ENCODE results near the gene EML1.

Gene EML1

DNA sequence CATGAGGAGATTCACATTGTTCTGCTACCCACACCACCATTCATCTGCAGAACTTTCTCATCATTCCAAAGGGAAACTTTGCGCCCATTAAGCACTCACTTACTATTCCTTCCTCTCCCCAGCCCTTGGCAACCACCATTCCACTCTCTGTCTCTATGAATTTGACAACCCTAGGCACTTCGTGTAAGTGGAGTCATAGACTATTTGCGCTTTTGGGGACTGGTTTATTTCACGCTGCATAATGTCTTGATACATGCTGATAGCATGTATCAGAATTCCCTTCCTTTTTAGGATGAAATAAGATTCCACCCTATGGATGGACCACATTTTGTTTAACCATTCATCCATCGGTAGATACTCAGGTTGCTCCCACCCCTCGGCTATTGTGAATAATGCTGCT is 4.5 kb upstream of the EML1 start:
- no peak overlapping the region for H3K9ac ChIP-seq (ENCODE audit: low read length)
- H3K4me1 ChIP-seq (ENCODE audit: insufficient read depth, low read length) = peaks cover 78% of the 10 kb centered on the region
- H3K9me3 ChIP-seq (ENCODE audit: low read length) = no peaks in the 10 kb centered on the region
- H3K36me3 ChIP-seq (ENCODE audit: insufficient read depth, low read length) = no peaks in the 10 kb centered on the region
- H3K27me3 ChIP-seq (ENCODE audit: control insufficient read depth in 1 of 2, insufficient read depth in 2 of 2, low read length in 2 of 2) = no peaks in the 10 kb centered on the region
- H3K27ac ChIP-seq (ENCODE audit: low read depth, low read length) = peak overlapping the region; percentile 73
- no peak overlapping the region for H3K4me3 ChIP-seq (ENCODE audit: low read depth in 1 of 2, low read length in 2 of 2)

DNA sequence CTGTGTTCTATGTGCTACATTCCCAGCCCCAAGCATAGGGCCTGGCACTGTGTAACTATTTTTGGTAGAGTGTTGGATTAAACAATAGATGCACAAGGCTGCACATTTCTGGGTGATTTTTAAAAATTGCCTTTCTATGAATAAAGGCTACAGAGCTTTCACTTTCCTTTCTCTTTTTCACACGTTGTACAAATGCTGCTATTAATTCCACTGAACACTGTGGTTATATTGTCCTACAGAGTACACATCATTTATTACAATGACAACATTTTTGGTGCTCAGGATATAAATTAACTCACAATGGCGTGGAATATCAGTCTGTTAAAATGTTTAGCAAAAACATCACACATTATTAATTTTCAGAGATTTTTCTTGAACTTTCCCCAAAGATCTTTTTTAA is 3.6 kb upstream of the EML1 start:
- Histone ChIP-seq H3K9ac (ENCODE audit: low read length) (no peak overlapping the region), H3K9me3 (ENCODE audit: low read length) (no peaks in the 10 kb centered on the region), H3K27ac (ENCODE audit: low read depth, low read length) (peak overlapping the region; percentile 73), H3K4me1 (ENCODE audit: insufficient read depth, low read length) (peaks cover 80% of the 10 kb centered on the region), H3K36me3 (ENCODE audit: insufficient read depth, low read length) (no peaks in the 10 kb centered on the region), H3K27me3 (ENCODE audit: control insufficient read depth in 1 of 2, insufficient read depth in 2 of 2, low read length in 2 of 2) (no peaks in the 10 kb centered on the region), H3K4me3 (ENCODE audit: low read depth in 1 of 2, low read length in 2 of 2) (no peak overlapping the region)

DNA sequence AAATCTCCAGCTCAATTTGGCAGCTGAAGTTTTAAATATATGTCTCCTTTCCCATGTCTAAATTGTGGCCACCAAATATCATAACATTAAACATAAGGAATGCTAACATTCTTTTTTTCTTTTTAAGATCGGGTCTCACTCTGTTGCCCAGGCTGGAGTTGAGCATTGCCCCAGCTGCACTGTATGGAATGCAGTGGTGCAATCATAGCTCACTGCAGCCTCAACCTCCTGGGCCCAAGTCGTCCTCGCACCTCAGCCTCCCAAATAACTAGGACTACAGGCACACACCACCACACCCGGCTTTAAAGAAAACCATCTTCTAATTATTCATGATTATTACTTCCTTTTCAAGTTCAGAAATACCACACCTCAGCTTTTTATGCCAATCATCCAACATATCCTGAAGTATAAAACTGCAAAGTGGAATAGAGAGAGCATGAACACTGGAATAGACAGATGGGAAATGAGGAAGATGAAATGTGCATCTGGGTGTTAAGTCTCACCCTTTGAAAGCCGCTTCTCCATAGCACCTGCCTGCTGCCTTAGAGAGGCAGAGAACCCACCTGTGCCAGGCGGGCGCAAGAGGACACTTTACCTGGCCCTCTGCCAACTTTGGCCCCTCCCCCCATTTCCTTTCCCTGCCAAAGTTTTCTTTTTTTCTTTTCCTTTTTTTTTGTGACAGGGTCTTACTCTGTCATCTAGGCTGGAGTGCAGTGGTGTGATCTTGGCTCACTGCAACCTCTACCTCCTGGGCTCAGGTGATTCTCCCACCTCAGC is 2.8 kb upstream of the EML1 start:
- Histone ChIP-seq H3K27me3 (ENCODE audit: control insufficient read depth in 1 of 2, insufficient read depth in 2 of 2, low read length in 2 of 2) (no peaks in the 10 kb centered on the region), H3K36me3 (ENCODE audit: insufficient read depth, low read length) (no peaks in the 10 kb centered on the region), H3K4me3 (ENCODE audit: low read depth in 1 of 2, low read length in 2 of 2) (no peak overlapping the region), H3K9me3 (ENCODE audit: low read length) (no peaks in the 10 kb centered on the region), H3K27ac (ENCODE audit: low read depth, low read length) (peak overlapping the region; percentile 73), H3K9ac (ENCODE audit: low read length) (no peak overlapping the region), H3K4me1 (ENCODE audit: insufficient read depth, low read length) (peaks cover 79% of the 10 kb centered on the region)

DNA sequence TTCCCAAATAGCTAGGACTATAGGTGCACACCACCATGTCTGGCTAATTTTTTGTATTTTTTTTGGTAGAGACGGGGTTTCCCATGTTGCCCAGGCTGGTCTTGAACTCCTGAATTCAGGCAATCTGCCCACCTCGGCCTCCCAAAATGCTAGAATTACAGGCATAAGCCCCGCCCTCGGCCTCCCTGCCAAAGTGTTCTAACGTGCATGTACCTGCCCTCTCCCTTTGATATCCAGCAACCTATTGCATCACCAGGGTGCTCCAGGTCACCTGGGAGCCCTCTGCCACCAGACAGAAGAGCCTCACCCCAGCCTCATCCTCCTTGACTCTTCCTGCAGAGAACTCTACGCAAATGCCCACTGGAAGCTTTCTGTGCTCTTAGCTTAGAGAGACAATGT is 2.2 kb upstream of the EML1 start:
- Histone ChIP-seq H3K27me3 (ENCODE audit: control insufficient read depth in 1 of 2, insufficient read depth in 2 of 2, low read length in 2 of 2) (no peaks in the 10 kb centered on the region), H3K4me1 (ENCODE audit: insufficient read depth, low read length) (peaks cover 79% of the 10 kb centered on the region), H3K4me3 (ENCODE audit: low read depth in 1 of 2, low read length in 2 of 2) (no peak overlapping the region), H3K9me3 (ENCODE audit: low read length) (no peaks in the 10 kb centered on the region), H3K27ac (ENCODE audit: low read depth, low read length) (peak overlapping the region; percentile 73), H3K9ac (ENCODE audit: low read length) (no peak overlapping the region), H3K36me3 (ENCODE audit: insufficient read depth, low read length) (no peaks in the 10 kb centered on the region)

DNA sequence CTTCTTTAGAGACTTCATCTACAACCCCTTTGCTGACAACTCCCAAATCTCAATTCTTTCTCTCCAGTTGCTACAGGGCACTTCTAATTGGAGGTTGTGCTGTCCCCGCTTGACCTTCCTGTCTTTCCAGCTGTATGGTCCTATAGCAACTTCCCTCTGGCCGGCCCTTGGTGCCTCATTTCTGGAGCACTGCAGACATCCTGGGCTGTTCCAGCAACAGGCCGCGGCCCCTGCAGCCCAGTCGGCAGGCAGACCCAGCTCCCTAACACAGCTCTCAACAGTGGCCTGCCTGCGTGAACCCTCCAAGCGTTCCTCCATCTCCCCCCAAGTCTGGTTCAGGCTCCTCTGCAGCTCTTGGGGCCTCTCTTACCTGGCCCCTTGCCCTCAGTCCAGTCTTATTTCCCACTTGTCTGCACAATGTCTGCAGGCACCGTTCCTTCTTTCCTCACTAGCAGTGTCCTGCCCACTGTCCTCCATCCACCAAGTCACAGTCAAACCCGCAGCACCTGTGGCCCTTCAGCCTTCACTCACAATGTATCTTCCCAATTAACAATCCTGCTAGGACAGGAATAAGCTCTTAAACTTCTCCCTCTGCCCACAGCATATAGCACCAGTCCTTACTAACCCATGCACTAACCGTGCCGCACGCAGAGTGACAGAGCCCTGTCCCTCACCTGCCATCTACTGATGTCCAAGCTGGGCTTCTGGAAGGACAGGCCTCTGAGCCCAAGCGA is 1.6 kb upstream of the EML1 start:
- Histone ChIP-seq H3K36me3 (ENCODE audit: insufficient read depth, low read length) (no peaks in the 10 kb centered on the region), H3K9me3 (ENCODE audit: low read length) (no peaks in the 10 kb centered on the region), H3K9ac (ENCODE audit: low read length) (peak overlapping the region; percentile 59), H3K27me3 (ENCODE audit: control insufficient read depth in 1 of 2, insufficient read depth in 2 of 2, low read length in 2 of 2) (no peaks in the 10 kb centered on the region), H3K4me3 (ENCODE audit: low read depth in 1 of 2, low read length in 2 of 2) (peak overlapping the region in 1 of 2 donors; percentile 54), H3K27ac (ENCODE audit: low read depth, low read length) (peak overlapping the region; percentile 73), H3K4me1 (ENCODE audit: insufficient read depth, low read length) (peaks cover 73% of the 10 kb centered on the region)

DNA sequence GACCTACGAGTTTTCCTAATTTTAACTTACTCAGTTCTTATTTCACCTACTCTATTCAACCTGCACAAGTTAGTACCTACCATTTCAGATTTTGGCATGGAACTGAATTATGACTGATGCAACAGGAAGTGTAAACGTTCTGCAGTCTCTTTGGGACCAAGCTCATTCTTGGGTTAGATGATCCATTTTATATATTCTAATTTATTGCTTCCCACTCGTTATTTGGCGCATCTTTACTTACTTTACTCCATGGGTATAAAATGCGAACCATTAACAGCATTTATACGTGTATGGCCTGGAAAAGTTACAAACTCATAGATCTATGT is 1.0 kb upstream of the EML1 start:
- no peaks in the 10 kb centered on the region for H3K27me3 ChIP-seq (ENCODE audit: control insufficient read depth in 1 of 2, insufficient read depth in 2 of 2, low read length in 2 of 2)
- H3K36me3 ChIP-seq (ENCODE audit: insufficient read depth, low read length) = no peaks in the 10 kb centered on the region
- H3K27ac ChIP-seq (ENCODE audit: low read depth, low read length) = peak overlapping the region; percentile 73
- no peaks in the 10 kb centered on the region for H3K9me3 ChIP-seq (ENCODE audit: low read length)
- peak overlapping the region in 1 of 2 donors; percentile 54 for H3K4me3 ChIP-seq (ENCODE audit: low read depth in 1 of 2, low read length in 2 of 2)
- H3K4me1 ChIP-seq (ENCODE audit: insufficient read depth, low read length) = peaks cover 68% of the 10 kb centered on the region
- H3K9ac ChIP-seq (ENCODE audit: low read length) = peak overlapping the region; percentile 59

DNA sequence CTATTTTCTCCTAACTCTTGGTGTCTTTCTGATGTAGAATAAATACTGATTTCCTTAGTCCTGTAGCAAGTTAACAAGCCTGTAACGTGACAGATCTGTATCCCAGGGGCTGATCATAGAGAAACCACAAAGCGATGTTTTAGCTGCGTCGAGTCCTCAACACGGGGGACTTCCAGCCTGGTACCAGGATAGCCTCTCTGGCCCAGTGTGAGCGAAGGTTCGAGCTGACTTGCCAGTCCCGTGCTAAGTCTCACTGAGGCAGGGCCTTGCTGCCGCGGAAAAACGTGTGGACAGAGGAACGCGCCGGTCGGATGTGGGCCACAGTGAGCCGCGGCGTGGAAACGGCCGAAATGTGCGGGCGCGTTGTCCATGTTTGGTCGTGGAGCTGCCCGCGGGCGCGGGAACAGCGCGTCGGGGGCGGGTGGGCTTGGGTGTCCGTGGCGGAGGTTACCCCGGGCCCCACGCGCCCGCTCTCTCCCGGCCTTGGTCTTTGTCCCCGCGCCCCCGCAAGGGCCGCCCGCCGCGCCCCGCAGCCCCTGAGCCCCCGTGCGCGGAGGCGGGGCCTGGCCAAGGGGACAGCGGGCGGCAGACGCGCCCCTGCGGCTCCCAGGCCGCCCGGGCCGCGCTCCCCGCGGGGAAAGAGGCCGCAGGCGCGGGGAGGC is 531 bp upstream of the EML1 start:
- no peaks in the 10 kb centered on the region for H3K27me3 ChIP-seq (ENCODE audit: control insufficient read depth in 1 of 2, insufficient read depth in 2 of 2, low read length in 2 of 2)
- peak overlapping the region; percentile 73 for H3K27ac ChIP-seq (ENCODE audit: low read depth, low read length)
- H3K4me3 ChIP-seq (ENCODE audit: low read depth in 1 of 2, low read length in 2 of 2) = peak overlapping the region; percentile 45 to 54
- peak overlapping the region; percentile 59 for H3K9ac ChIP-seq (ENCODE audit: low read length)
- H3K36me3 ChIP-seq (ENCODE audit: insufficient read depth, low read length) = no peaks in the 10 kb centered on the region
- peaks cover 63% of the 10 kb centered on the region for H3K4me1 ChIP-seq (ENCODE audit: insufficient read depth, low read length)
- H3K9me3 ChIP-seq (ENCODE audit: low read length) = no peaks in the 10 kb centered on the region

DNA sequence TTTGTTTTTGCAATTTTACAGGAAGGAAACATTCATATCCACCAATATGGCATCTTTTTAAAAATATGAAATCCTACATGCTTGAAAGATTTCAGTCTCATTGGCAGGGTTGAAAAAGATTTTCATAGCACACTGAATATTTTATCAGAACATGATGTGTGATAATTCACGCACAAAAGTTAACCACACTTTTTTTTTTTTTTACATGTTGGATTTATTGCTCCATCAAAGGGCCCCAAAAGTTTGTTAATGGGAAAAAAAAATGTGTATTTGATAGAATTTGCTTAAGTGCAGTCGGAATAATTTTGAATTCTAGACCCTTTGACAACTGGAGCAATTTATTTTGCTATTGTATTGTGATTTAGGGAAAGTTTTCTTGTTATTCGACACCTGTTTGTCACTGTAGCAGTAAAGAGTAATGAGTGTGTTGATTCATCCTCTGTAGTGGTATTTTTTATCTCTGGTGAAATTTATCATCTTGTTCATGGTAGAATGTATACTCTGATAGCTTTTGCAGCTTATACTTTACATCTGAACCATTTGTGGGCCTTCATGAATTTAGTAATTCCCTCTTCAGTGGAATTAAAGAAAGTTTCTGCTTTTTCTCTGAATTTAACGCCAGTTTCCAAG is 1.1 kb downstream of the EML1 start:
- H3K9ac ChIP-seq (ENCODE audit: low read length) = peak overlapping the region; percentile 25
- H3K36me3 ChIP-seq (ENCODE audit: insufficient read depth, low read length) = no peaks in the 10 kb centered on the region
- peak overlapping the region; percentile 47 to 72 for H3K4me3 ChIP-seq (ENCODE audit: low read depth in 1 of 2, low read length in 2 of 2)
- no peaks in the 10 kb centered on the region for H3K27me3 ChIP-seq (ENCODE audit: control insufficient read depth in 1 of 2, insufficient read depth in 2 of 2, low read length in 2 of 2)
- peak overlapping the region; percentile 70 for H3K27ac ChIP-seq (ENCODE audit: low read depth, low read length)
- H3K9me3 ChIP-seq (ENCODE audit: low read length) = no peaks in the 10 kb centered on the region
- H3K4me1 ChIP-seq (ENCODE audit: insufficient read depth, low read length) = peaks cover 49% of the 10 kb centered on the region

DNA sequence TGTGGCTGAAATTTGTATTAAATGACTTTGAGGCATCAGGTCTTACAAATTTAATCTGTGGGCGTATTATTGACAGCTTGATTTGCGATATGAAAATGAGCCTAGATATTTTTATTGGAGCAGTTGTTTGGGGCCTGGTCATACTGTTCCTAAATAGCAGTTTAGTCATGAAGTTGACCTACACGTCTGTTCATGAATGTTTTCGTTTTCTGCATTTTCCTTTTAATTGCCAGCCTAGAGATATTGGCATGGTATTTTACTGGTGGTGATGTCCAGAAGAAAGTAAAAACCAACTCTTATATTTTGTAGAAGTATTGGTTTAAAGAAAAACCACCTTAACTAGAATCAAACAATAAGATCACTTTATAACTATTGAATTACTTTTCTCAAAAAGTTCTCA is 1.8 kb downstream of the EML1 start:
- Histone ChIP-seq H3K9ac (ENCODE audit: low read length) (no peak overlapping the region), H3K27ac (ENCODE audit: low read depth, low read length) (no peak overlapping the region), H3K4me1 (ENCODE audit: insufficient read depth, low read length) (peaks cover 42% of the 10 kb centered on the region), H3K9me3 (ENCODE audit: low read length) (no peaks in the 10 kb centered on the region), H3K4me3 (ENCODE audit: low read depth in 1 of 2, low read length in 2 of 2) (no peak overlapping the region), H3K36me3 (ENCODE audit: insufficient read depth, low read length) (no peaks in the 10 kb centered on the region), H3K27me3 (ENCODE audit: control insufficient read depth in 1 of 2, insufficient read depth in 2 of 2, low read length in 2 of 2) (no peaks in the 10 kb centered on the region)

DNA sequence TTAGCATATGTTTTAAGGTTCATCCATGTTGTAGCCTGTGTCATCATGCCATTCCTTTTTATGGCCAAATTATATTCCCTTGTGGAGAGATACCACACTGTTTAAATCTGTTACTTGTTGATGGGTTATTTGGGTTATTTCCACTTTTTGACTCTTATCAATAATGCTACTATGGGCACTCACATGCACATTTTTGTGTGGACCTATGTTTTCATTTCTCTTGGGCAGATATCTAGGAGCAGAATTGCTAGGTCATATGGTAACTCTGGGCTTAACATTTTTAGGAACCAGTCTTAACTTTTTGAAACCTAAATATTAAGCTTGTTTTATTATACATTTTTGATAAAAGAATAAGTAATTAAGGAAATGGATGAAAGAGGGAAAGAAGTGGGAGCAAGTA is 4.0 kb downstream of the EML1 start:
- H3K27ac ChIP-seq (ENCODE audit: low read depth, low read length) = no peak overlapping the region
- no peaks in the 10 kb centered on the region for H3K9me3 ChIP-seq (ENCODE audit: low read length)
- no peaks in the 10 kb centered on the region for H3K36me3 ChIP-seq (ENCODE audit: insufficient read depth, low read length)
- H3K27me3 ChIP-seq (ENCODE audit: control insufficient read depth in 1 of 2, insufficient read depth in 2 of 2, low read length in 2 of 2) = no peaks in the 10 kb centered on the region
- H3K9ac ChIP-seq (ENCODE audit: low read length) = no peak overlapping the region
- peaks cover 25% of the 10 kb centered on the region for H3K4me1 ChIP-seq (ENCODE audit: insufficient read depth, low read length)
- no peak overlapping the region for H3K4me3 ChIP-seq (ENCODE audit: low read depth in 1 of 2, low read length in 2 of 2)

DNA sequence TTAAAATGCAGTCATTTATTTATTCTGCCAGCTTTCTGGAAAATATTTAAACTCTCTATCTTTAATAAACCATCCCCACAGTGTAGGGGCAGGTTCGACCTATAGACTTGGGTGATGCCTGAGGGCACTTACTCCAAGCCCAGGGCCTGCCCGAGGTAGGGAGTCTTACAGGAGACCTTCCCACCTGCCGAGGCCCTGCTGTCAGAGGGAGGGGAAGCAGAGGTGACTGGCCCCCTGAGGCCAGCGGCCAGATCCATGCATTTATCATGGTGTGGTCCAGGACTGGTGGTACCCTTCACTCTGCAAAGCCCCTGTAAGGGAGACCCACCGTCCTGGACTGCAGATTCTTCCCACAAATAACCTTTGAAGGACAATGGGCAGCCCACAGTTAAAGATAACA is 7.6 kb downstream of the EML1 start:
- Histone ChIP-seq H3K27me3 (ENCODE audit: control insufficient read depth in 1 of 2, insufficient read depth in 2 of 2, low read length in 2 of 2) (no peaks in the 10 kb centered on the region), H3K4me1 (ENCODE audit: insufficient read depth, low read length) (peaks cover 10% of the 10 kb centered on the region), H3K36me3 (ENCODE audit: insufficient read depth, low read length) (no peaks in the 10 kb centered on the region), H3K27ac (ENCODE audit: low read depth, low read length) (no peak overlapping the region), H3K9ac (ENCODE audit: low read length) (no peak overlapping the region), H3K9me3 (ENCODE audit: low read length) (no peaks in the 10 kb centered on the region), H3K4me3 (ENCODE audit: low read depth in 1 of 2, low read length in 2 of 2) (no peak overlapping the region)

Measured in muscle layer of colon (tissue), 2 donors.